IPS-NIHi7 (cell line): ENCODE results near the gene ADAM29.
"Not testable (repeated sequence)": the region's sequence is repeated elsewhere in the genome, so short reads cannot be mapped to it uniquely, and the experiment has no call there.

Experiments used
- DNase-seq: peaks from one replicate; pipeline ENCODE4 v3.0.0; 2012; ENCODE audit warnings: mixed read lengths; ENCODE audit errors: extremely low spot score

The ADAM29 gene

DNA sequence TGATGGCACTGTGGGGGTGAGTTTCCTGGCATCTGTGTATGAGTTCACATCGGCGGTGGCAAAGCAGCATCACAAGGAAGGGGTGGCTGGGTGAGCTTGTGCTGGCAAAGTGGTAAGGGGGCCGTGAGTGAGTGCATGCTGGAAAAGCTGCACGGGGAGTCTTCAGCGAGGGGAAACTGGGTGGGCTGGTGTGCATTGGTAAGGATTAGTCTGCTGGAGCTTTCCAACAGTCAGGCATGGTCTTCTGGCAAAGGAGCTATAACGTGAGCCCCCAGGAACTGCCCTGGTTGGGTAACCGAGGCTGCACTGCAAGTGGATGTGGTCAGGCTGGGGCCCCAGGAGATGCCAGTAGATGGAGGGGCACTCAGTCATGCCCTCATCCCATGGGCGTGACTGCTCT lies 30.7 kb downstream of the ADAM29 start:
- no peak for DNase-seq

DNA sequence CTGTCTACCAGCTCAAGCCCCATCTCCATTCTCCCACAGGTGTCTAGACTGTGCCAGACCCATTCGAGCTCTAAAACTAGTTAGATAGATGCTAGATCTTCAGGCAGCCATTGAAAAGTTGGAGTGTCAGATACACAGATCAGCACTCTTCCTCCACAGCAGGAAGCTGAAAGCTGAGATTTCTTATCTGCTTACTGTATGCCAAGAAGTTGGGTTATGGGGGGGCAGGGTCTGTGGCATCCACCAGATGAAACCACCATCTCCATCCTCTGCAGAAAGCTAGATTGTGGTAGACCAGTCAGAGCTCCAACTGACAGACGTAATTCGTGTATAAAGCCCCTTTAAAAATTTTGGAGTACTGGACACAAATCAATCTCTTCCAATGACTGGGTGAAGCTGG lies 54.8 kb downstream of the ADAM29 start:
- DNase-seq, result no peak

- DNase-seq, result no peak
These were observed 55.2 kb downstream of the ADAM29 start for GRCh38 chr4:174973336-174973735.

GRCh38 chr4:174983128-174983750 lies 65.1 kb downstream of the ADAM29 start:
- DNase-seq, result no peak

- not testable (repeated sequence) for DNase-seq
These were observed 65.7 kb downstream of the ADAM29 start for GRCh38 chr4:174983870-174984269.

GRCh38 chr4:174989791-174990190 lies 71.6 kb downstream of the ADAM29 start:
- DNase-seq, result no peak

GRCh38 chr4:174993916-174994315 lies 75.8 kb downstream of the ADAM29 start:
- no peak for DNase-seq

- no peak for DNase-seq
These were observed 77.9 kb downstream of the ADAM29 start for GRCh38 chr4:174996079-174996478.

DNA sequence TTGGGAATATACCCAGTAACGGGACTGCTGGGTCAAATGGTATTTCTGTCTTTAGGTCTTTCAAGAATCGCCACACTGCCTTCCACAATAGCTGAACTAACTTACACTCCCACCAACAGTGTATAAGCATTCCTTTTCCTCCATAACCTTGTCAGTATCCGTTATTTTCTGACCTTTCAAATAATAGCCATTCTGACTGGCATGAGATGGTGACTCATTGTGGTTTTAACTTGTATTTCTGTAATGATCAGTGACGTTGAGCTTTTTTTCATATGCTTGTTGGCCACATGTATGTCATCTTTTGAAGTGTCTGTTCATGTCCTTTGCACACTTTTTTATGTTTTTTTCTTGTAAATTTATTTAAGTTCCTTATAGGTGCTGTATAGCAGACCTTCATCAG lies 81.2 kb downstream of the ADAM29 start:
- no peak for DNase-seq

DNA sequence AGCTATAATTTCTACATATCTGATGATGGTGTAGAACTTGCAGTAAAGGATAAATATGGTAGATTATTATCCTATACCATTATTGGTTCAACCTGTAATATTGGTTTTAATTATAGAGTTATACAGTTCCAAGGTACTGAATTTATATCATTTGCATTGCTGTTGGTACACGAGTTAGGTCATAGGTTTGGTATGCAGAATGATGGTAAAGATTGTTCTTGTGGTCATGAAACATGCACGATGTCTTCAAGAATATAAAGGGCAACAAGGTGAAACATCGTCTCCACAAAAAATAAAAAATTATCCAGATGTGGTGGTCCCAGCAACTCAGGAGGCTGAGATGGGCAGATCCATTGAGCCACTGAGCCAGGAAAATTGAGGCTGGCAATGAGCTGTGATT lies 99.6 kb downstream of the ADAM29 start:
- DNase-seq, result no peak

DNA sequence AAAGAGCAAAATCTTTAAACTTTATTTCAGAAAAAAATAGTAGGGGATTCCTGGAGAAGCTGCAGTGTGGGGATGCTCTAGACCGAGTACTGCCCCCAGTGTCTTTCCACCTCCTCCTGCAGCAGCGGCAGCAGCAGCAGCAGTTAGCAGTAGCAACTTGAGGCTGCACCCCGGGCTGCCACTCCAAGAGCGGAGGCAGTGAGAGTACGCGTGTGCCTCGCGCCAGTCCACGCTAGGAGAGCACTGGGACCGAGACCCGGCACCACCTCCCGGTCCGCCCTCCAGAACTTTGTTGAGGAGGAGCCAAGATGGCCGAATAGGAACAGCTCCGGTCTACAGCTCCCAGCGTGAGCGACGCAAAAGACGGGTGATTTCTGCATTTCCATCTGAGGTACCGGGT lies 101.3 kb downstream of the ADAM29 start:
- DNase-seq, result not testable (repeated sequence)
